GM21717 (cell line): Measurements from ENCODE around the gene CAB39L.
"Not testable (repeated sequence)": the region's sequence is repeated elsewhere in the genome, so short reads cannot be mapped to it uniquely, and the experiment has no call there.

Experiments
- ATAC-seq: cut with Tn5 transposase; IDR thresholded peaks from one replicate; pipeline ENCODE4 v1.9.1; 2021; ENCODE audit warnings: mild to moderate bottlenecking, moderate library complexity; ENCODE audit not compliant: unreplicated experiment

CAB39L gene

GRCh38 chr13:49297338-49297737 lies 146.5 kb downstream of the CAB39L start:
- ATAC-seq: no peak

- no peak for ATAC-seq
These were observed 147.2 kb downstream of the CAB39L start for GRCh38 chr13:49296659-49297058.

- no peak for ATAC-seq
These were observed 148.6 kb downstream of the CAB39L start for GRCh38 chr13:49295244-49295643.

- ATAC-seq: not testable (repeated sequence)
These were observed 149.1 kb downstream of the CAB39L start for GRCh38 chr13:49294723-49295122.

GRCh38 chr13:49292742-49293486 lies 150.9 kb downstream of the CAB39L start:
- no peak for ATAC-seq

GRCh38 chr13:49288458-49288857 lies 155.4 kb downstream of the CAB39L start:
- ATAC-seq: no peak

- ATAC-seq: no peak
These were observed 155.9 kb downstream of the CAB39L start for GRCh38 chr13:49287995-49288394.

GRCh38 chr13:49279885-49280284 lies 164.0 kb downstream of the CAB39L start:
- ATAC-seq: no peak

- no peak for ATAC-seq
These were observed 164.8 kb downstream of the CAB39L start for GRCh38 chr13:49279112-49279511.

- no peak for ATAC-seq
These were observed 165.7 kb downstream of the CAB39L start for GRCh38 chr13:49278211-49278610.

GRCh38 chr13:49272296-49272695 lies 171.6 kb downstream of the CAB39L start:
- ATAC-seq: no peak

GRCh38 chr13:49271264-49271663 lies 172.6 kb downstream of the CAB39L start:
- ATAC-seq: peak; percentile 64

- ATAC-seq: no peak
These were observed 178.0 kb downstream of the CAB39L start for GRCh38 chr13:49265822-49266221.

GRCh38 chr13:49262634-49263033 lies 181.2 kb downstream of the CAB39L start:
- ATAC-seq: no peak

- no peak for ATAC-seq
These were observed 184.3 kb downstream of the CAB39L start for GRCh38 chr13:49259586-49259985.
